Fibroblast of the aortic adventitia (primary cell): Measurements from ENCODE around the gene IFNK. TPM values are rescaled to one million over a fixed set of nuclear protein-coding genes. Genes with fewer than 3 reads are reported as not detected.

Experiments
- DNase-seq: peaks from one replicate; pipeline ENCODE4 v3.0.0-alpha.2; 2010; ENCODE audit warnings: low read depth
- H3K4me3 ChIP-seq: 2 replicates; pipeline ENCODE4 v1.5.1; 2011; ENCODE audit warnings: low read depth, mild to moderate bottlenecking, control low read depth, low read length, moderate library complexity
- total RNA-seq: library from RNA; depleted of rRNA; stranded (reverse); fragments of >200 nt; gene quantifications from 2 replicates; pipeline ENCODE4 v1.2.3, GENCODE V29; 2012; ENCODE audit warnings: low replicate concordance
- TF ChIP-seq, protein P1 (sequence below): IDR thresholded peaks from 2 replicates; pipeline ENCODE4 v1.5.1; 2011; ENCODE audit warnings: mild to moderate bottlenecking, low read length, control low read depth, inconsistent platforms; ENCODE audit not compliant: insufficient read depth

Gene IFNK
- total RNA-seq, 1 donor: not detected

DNA sequence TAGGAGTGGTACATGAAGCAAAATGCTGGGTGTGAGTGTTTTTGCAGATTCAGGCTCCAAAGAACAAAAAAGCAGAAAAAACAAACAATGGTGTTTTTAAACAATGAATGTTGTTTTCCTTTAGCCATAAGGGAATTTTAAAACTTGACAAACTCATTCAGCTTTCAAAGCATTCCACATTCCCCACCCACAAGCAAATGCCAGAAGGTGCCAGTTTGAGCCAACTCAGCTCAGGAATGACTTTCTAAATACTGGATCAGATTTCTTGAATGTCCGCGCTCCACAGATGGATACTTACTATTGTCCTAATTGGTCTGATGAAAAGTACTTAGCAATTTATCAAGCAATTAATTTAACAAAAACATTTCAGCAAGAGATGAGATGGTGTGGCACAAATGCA, 18.4 kb downstream of the IFNK start:
- TF ChIP-seq, protein P1, sequence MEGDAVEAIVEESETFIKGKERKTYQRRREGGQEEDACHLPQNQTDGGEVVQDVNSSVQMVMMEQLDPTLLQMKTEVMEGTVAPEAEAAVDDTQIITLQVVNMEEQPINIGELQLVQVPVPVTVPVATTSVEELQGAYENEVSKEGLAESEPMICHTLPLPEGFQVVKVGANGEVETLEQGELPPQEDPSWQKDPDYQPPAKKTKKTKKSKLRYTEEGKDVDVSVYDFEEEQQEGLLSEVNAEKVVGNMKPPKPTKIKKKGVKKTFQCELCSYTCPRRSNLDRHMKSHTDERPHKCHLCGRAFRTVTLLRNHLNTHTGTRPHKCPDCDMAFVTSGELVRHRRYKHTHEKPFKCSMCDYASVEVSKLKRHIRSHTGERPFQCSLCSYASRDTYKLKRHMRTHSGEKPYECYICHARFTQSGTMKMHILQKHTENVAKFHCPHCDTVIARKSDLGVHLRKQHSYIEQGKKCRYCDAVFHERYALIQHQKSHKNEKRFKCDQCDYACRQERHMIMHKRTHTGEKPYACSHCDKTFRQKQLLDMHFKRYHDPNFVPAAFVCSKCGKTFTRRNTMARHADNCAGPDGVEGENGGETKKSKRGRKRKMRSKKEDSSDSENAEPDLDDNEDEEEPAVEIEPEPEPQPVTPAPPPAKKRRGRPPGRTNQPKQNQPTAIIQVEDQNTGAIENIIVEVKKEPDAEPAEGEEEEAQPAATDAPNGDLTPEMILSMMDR: no peak
- DNase-seq: peak; percentile 5
- H3K4me3 ChIP-seq: no peak overlapping the region

DNA sequence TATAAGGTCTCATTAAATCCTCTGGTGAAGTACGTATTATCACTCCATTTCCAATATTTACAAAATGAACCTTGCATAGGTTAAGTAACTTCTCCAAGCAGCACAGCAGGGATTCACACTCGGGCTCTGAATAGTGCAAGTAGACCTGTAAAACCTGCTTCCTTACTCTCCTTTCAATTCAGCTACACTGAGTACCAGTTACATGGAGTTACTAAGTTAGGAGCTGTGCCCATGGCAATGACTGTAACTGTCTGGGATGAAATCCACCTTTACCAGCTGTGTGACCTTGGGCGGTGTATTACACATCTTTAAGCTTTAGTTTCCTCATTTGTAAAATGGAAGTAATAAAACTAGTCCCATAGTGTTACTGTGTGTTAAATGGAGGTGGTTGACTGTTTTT, 21.4 kb downstream of the IFNK start:
- TF ChIP-seq, protein P1: no peak
- H3K4me3 ChIP-seq: no peak overlapping the region
- DNase-seq: no peak

DNA sequence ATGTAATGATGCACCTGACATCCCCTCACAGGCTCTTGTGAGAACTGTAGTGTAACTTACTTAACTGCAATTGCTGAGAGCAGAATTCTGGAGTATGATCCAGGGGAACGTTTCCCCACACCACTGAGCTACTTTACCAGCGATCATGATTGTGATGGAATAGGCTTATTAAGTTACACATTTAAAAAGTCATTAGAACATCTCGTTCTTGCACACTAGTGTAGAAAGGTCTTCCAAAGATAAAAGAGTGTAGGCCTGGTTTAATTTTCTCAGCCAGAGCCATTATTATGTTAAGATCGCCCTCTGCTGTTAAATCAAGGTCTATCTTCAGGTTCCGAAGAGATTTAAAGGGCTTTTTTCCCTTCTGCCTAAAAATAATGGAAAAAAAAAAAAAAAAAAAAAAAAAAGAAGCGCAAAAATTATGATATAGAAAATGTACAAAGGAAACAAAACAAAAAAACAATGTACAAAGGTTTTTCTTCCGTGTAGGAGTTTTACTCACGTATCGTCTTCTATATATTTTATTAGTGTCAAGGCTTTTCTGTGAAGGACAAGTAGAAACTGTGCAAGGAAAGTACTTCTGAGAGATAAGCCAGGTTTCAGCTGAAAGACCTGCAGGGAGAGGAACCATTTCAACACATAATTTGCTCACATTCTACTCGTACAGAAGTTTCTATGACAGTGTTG, 24.1 kb downstream of the IFNK start:
- no peak overlapping the region for H3K4me3 ChIP-seq
- TF ChIP-seq, protein P1: peak; percentile 47
- peak; percentile 73 for DNase-seq

DNA sequence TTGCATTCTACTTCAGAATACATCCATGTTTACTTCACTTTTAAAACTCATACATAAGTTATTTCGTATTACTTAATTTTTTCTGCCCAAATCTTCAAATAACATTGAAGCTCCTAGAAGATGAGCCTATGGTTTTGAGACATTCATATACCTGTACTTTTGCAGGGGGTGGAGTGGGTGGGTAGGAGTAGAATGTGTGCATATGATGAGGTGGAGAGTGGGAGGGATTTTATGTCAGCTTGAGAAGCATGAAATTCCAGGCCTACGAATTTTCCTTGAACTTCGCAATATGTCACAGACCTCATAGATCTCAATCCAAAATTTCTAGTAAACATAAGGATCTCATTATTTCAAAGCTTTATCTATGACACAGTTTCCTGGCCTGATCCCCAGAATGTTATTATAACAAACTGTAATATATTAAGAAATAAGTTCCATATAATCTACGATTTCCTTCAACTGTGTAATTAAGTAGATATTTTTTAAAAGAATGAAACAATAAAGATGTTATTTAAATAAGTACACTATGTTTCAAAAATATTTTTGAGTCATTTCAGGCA, 25.2 kb downstream of the IFNK start:
- no peak overlapping the region for H3K4me3 ChIP-seq
- TF ChIP-seq, protein P1: no peak
- DNase-seq: peak; percentile 88

DNA sequence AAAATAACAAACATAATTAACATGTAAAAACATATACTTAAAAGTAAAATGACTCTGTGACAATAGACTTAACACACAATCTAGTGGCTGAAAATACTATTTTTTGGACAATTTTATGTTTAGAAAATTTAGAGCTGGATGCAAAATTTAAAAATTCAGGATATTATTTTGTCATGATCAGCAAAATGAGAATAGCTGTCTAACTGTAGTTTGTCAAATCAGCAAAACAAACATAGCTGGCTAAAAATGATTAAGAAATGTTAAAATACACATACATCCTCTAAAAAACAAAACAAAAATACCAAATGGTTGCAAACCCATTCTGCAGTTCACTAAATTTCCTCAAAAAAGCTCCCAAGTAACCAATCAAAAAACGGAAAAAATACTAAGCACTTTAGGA, 30.6 kb downstream of the IFNK start:
- TF ChIP-seq, protein P1: no peak
- no peak overlapping the region for H3K4me3 ChIP-seq
- no peak for DNase-seq

DNA sequence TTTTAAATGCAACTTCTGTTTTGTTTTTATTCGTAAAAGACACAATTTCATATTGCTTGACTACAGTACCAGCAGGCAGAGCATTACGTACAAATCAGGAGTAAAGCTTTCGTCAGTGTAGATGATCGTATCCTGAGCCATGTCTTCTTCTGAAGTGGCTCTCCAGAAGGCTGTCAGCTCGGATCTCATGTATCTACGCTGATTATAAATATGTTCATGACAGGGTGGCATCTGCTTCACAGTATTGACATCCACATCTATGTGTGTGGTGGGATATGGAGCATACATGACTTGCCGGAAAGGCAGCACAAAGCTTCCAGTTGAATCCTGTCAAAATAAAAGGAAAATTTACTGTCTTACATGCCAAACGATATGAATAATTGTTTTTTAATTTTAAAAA, 32.4 kb downstream of the IFNK start:
- DNase-seq: no peak
- H3K4me3 ChIP-seq: no peak overlapping the region
- TF ChIP-seq, protein P1: no peak
